K562 (cell line): ENCODE results near the gene CHRNA3. TPM values are rescaled to one million over a fixed set of nuclear protein-coding genes. Genes with fewer than 3 reads are reported as not detected.

Source experiments
- ATAC-seq: fragments of 200-7000 bp; cut with Tn5 transposase; 3 replicates; pipeline ENCODE4 v1.9.1; 2020; ENCODE audit warnings: moderate library complexity
- BruUV-seq: library from RNA; stranded (reverse); fragments of 400-500 nt; replicated peaks from 2 replicates; lab custom pipeline; 2021; lab: Mats Ljungman, UMichigan
- CTCF ChIA-PET: fragments of 300-600 bp; formaldehyde crosslinking; extraction: SDS; loops from one replicate; lab custom pipeline; 2021; ENCODE audit warnings: low intra/inter-chr PET ratio; lab: Yijun Ruan, JAX
- POLR2A ChIA-PET: fragments of 300-600, 350-650 bp; sonication (Branson Sonifier 250); formaldehyde crosslinking; extraction: SDS; loops from one replicate; lab custom pipeline; 2021; ENCODE audit warnings: antibody characterized with exemption, inconsistent platforms; lab: Yijun Ruan, JAX
- DNase-seq, 4 experiments: peaks; one replicate each; pipeline versions ENCODE4 v3.0.0 to v3.0.0-alpha.2; 2011 to 2018; ENCODE audit warnings: low spot score in 3 of 4, mixed read lengths in 3 of 4; ENCODE audit errors: extremely low read depth in 1 of 4
- FAIRE-seq: peaks from 2 replicates; lab custom pipeline; 2011; peaks lifted over from hg19 to GRCh38; lab: Jason Lieb, UNC
- H2AFZ ChIP-seq: 2 replicates; pipeline ENCODE4 v1.6.0; 2011; ENCODE audit warnings: low read depth, low read length, control low read depth, inconsistent platforms
- H3K27ac ChIP-seq: fragments of 200-600 bp; 3 replicates; pipeline ENCODE4 v1.8.0; 2011; ENCODE audit warnings: low read depth, mild to moderate bottlenecking, control low read depth, inconsistent platforms, low read length, moderate library complexity, mixed read lengths; ENCODE audit errors: extremely low read depth
- H3K27me3 ChIP-seq, 2 experiments: fragments of 300-600 bp in 1 of 2; 2 replicates in 1 of 2; 3 replicates in 1 of 2; pipeline versions ENCODE4 v1.6.0 to v1.8.0; 2011; ENCODE audit warnings: inconsistent platforms in 2 of 2, low read length in 2 of 2, mild to moderate bottlenecking in 1 of 2, mixed read lengths in 1 of 2, moderate library complexity in 1 of 2; ENCODE audit not compliant: control insufficient read depth in 2 of 2, insufficient read depth in 2 of 2
- H3K36me3 ChIP-seq: fragments of 300-600 bp; 3 replicates; pipeline ENCODE4 v1.8.0; 2011; ENCODE audit warnings: mild to moderate bottlenecking, low read length, inconsistent platforms; ENCODE audit not compliant: control insufficient read depth, insufficient read depth
- H3K4me1 ChIP-seq, 2 experiments: fragments of 200-600 bp in 1 of 2; replicated peaks in 1 of 2; 2 replicates in 1 of 2; 3 replicates in 1 of 2; pipeline versions ENCODE4 v1.5.1 to v1.8.0; 2011; ENCODE audit warnings: inconsistent platforms in 2 of 2, low read length in 2 of 2, mild to moderate bottlenecking in 1 of 2, mixed read lengths in 1 of 2, moderate library complexity in 1 of 2; ENCODE audit not compliant: control insufficient read depth in 2 of 2, insufficient read depth in 2 of 2
- H3K4me2 ChIP-seq: 2 replicates; pipeline ENCODE4 v1.6.1; 2011; ENCODE audit warnings: low read length, control low read depth, inconsistent platforms, mixed read lengths; ENCODE audit not compliant: insufficient read depth
- H3K4me3 ChIP-seq: fragments of 200-600 bp; sonication (generic), shearing (Covaris generic); 2 replicates; pipeline ENCODE4 v1.5.1; 2016; ENCODE audit warnings: control low read depth, inconsistent platforms
- H3K79me2 ChIP-seq: fragments of 200-600 bp; 3 replicates; pipeline ENCODE4 v1.8.0; 2011; ENCODE audit warnings: low read length, inconsistent platforms; ENCODE audit not compliant: control insufficient read depth, insufficient read depth
- H3K9ac ChIP-seq, 2 experiments: 2 replicates each; pipeline versions ENCODE4 v1.6.0 to v1.6.1; 2011; ENCODE audit warnings: low read depth in 2 of 2, low read length in 2 of 2, control low read depth in 1 of 2, inconsistent platforms in 1 of 2, mild to moderate bottlenecking in 1 of 2, mixed read lengths in 1 of 2; ENCODE audit not compliant: insufficient read depth in 1 of 2
- H3K9me1 ChIP-seq: one replicate; pipeline ENCODE4 v1.6.0; 2011; ENCODE audit warnings: inconsistent platforms, mild to moderate bottlenecking, low read length, moderate library complexity; ENCODE audit not compliant: control insufficient read depth, insufficient read depth
- H3K9me3 ChIP-seq: replicated peaks from 2 replicates; pipeline ENCODE4 v1.5.1; 2011; ENCODE audit warnings: low read depth, low read length, inconsistent platforms; ENCODE audit not compliant: control insufficient read depth, insufficient read depth
- H4K20me1 ChIP-seq: replicated peaks from 2 replicates; pipeline ENCODE4 v1.6.1; 2011; ENCODE audit warnings: low read length, inconsistent platforms, mixed read lengths; ENCODE audit not compliant: control insufficient read depth, insufficient read depth
- CREB1 ChIP-seq, 2 experiments: sonication (generic) in 1 of 2; formaldehyde crosslinking in 1 of 2; IDR thresholded peaks; 2 replicates each; pipeline versions ENCODE4 v1.6.1 to v1.8.0; 2012 to 2022; ENCODE audit warnings: inconsistent platforms in 1 of 2, mild to moderate bottlenecking in 1 of 2, missing genetic modification reagents in 1 of 2, moderate library complexity in 1 of 2
- E2F3 ChIP-seq: fragments of 250-450 bp; sonication (Bioruptor Pico); IDR thresholded peaks from 2 replicates; pipeline ENCODE4 v1.4.0; 2020; ENCODE audit warnings: mild to moderate bottlenecking
- ESRRB ChIP-seq: fragments of 250-450 bp; sonication (Bioruptor Pico); IDR thresholded peaks from 2 replicates; pipeline ENCODE4 v1.5.0; 2020; ENCODE audit warnings: mild to moderate bottlenecking, moderate library complexity, borderline replicate concordance
- ILF3 ChIP-seq: fragments of 450-650 bp; IDR thresholded peaks from 2 replicates; pipeline ENCODE4 v1.6.1; 2018; ENCODE audit warnings: antibody characterized with exemption, mild to moderate bottlenecking, moderate library complexity, borderline replicate concordance
- MEF2D ChIP-seq: conservative IDR thresholded peaks from 2 replicates; pipeline ENCODE4 v1.6.1; 2016; ENCODE audit warnings: low read depth, missing genetic modification characterization, missing compliant biosample characterization
- PHTF2 ChIP-seq: fragments of 250-450 bp; sonication (Bioruptor Pico); IDR thresholded peaks from 2 replicates; pipeline ENCODE4 v1.5.0; 2021; ENCODE audit warnings: mild to moderate bottlenecking
- ZNF197 ChIP-seq: fragments of 200-800 bp; sonication (Bioruptor generic); IDR thresholded peaks from 2 replicates; pipeline ENCODE4 v1.6.1; 2016; ENCODE audit warnings: low read depth, missing genetic modification characterization, missing compliant biosample characterization
- ZNF224 ChIP-seq: sonication (generic); formaldehyde crosslinking; IDR thresholded peaks from 2 replicates; pipeline ENCODE4 v1.8.0; 2022; ENCODE audit warnings: mild to moderate bottlenecking, missing genetic modification reagents
- ZNF77 ChIP-seq: fragments of 250-450 bp; sonication (Bioruptor Pico); IDR thresholded peaks from 2 replicates; pipeline ENCODE4 v1.5.0; 2020
- WGBS: fragments of 100-300 bp; shearing (Covaris generic); methylation state at CpG from one replicate; pipeline ENCODE4 v1.1.6; 2016; ENCODE audit warnings: low coverage, mixed read lengths; ENCODE audit not compliant: insufficient coverage; ENCODE audit errors: missing lambda C conversion rate; 5-methylcytosine and 5-hydroxymethylcytosine counted together
- in situ Hi-C: fragments of 300-500 bp; cut with MboI; formaldehyde crosslinking; loops from 4 replicates; pipeline ENCODE4 v1.15.0; 2018; ENCODE audit warnings: inconsistent platforms, mixed read lengths
- intact Hi-C: fragments of 100-400 bp; cut with micrococcal nuclease; formaldehyde crosslinking; loops from 2 replicates; pipeline ENCODE4 v1.14.2; 2022
- polyA plus RNA-seq, 8 experiments: library from polyadenylated mRNA; depleted of rRNA in 4 of 8; stranded (reverse) in 5 of 8; unstranded in 3 of 8; fragments of >200 nt; fragmentation: Nextera tagmentation in 2 of 8; fragmentation: Illumina TruSeq in 1 of 8; extraction: Ambion mirVana in 2 of 8; extraction: Trizol in 1 of 8; gene quantifications; 2 replicates each; pipeline versions ENCODE4 v1.2.1 to v1.2.3, GENCODE V29; 2011 to 2014; ENCODE audit warnings: inconsistent platforms in 1 of 8, missing spikeins in 1 of 8
- total RNA-seq, 7 experiments: library from RNA; depleted of rRNA in 6 of 7; stranded (reverse); fragments of >200 nt in 6 of 7; fragmentation: Illumina TruSeq in 2 of 7; extraction: Trizol in 2 of 7; gene quantifications; 2 replicates each; pipeline versions ENCODE4 v1.2.1 to v1.2.3, GENCODE V29; 2011 to 2021; ENCODE audit warnings: low replicate concordance in 1 of 7
- TF ChIP-seq, protein P1 (sequence below): IDR thresholded peaks from 2 replicates; pipeline ENCODE4 v1.6.1; 2016; ENCODE audit warnings: missing genetic modification characterization, missing compliant biosample characterization
- TF ChIP-seq, protein P2 (sequence below): fragments of 450-650 bp; IDR thresholded peaks from 2 replicates; pipeline ENCODE4 v1.6.1; 2014; ENCODE audit warnings: low read depth, mild to moderate bottlenecking, moderate library complexity, borderline replicate concordance
- TF ChIP-seq, protein P3 (sequence below): fragments of 450-650 bp; formaldehyde crosslinking; IDR thresholded peaks from 2 replicates; pipeline ENCODE4 v1.4.0; 2022; ENCODE audit warnings: missing genetic modification characterization
- TF ChIP-seq, protein P4 (sequence below): fragments of 250-450 bp; sonication (Bioruptor Pico); IDR thresholded peaks from 2 replicates; pipeline ENCODE4 v1.8.0; 2021; ENCODE audit warnings: moderate library complexity, mild to moderate bottlenecking, inconsistent platforms
- TF ChIP-seq, protein P5 (sequence below): sonication (generic); formaldehyde crosslinking; IDR thresholded peaks from 2 replicates; pipeline ENCODE4 v1.8.0; 2023; ENCODE audit warnings: mild to moderate bottlenecking, missing genetic modification reagents

CHRNA3 gene
- total and polyA plus RNA-seq, 9 of the 15 experiments (the other 6 are each of a cell fraction or from before 2014, with no cell fraction given) = 0.01 TPM; not detected in 8

DNA sequence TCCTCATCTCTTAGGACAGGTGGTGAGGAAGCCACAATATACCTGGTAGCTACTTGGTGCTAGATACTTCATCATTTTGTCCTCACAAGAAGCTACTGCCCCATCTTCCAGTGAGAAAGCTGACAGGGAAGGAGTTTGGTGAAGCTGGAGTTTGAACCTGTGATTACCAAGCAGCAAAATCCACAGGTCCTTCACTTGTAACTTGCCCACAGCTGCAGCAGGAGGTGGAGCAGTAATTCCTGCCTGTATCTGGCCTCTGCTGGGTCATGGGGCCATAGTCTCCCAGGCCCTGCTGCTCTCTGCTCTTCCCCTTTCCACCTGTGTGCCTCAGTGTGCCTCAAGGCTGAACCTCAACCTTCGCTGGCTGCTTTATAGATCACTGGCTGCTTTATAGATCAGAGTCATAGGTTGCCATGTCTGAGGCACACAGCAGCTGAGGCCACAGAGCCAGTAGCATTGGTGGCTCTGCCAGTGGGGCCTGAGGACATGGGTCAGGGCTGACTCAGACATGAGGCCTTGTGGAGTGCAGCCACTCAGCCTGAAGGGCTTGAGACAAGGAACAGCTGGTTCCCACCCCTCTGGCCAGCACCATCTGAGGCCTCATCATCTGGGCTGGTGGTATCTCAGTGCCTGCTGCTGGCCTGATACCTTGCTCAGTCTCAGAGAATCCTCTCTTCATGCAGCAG, 31.3 kb upstream of the CHRNA3 start:
- no peak for DNase-seq
- Histone ChIP-seq H3K9ac (no peak overlapping the region), H3K9me1 (no peaks in the 10 kb centered on the region), H3K27ac (no peak overlapping the region), H3K4me3 (no peak overlapping the region), H3K27me3 (peaks cover 22 to 46% of the 10 kb centered on the region in 2 experiments; a peak in 4 of 5 replicates), H3K4me2 (no peak overlapping the region), H2AFZ (no peak overlapping the region), H4K20me1 (no peaks in the 10 kb centered on the region), H3K36me3 (no peaks in the 10 kb centered on the region), H3K79me2 (no peaks in the 10 kb centered on the region), H3K9me3 (no peaks in the 10 kb centered on the region), H3K4me1 (no peaks in the 10 kb centered on the region)
- FAIRE-seq = no peak
- no peak for ATAC-seq
- 0% methylated on average over 1 of the region's 1 CpG for WGBS
- intact Hi-C loops (no loop called here), in situ Hi-C loops (no loop called here)
- CTCF ChIA-PET = no interaction called here
- POLR2A ChIA-PET = interaction anchor here (1.0 to 1.4 kb wide), 2 partner anchors 9 to 12 kb away, joined by 4 to 8 read pairs; no protein-coding TSS in a partner anchor
- BruUV-seq = no TSS peak
- TF ChIP-seq, protein P1, sequence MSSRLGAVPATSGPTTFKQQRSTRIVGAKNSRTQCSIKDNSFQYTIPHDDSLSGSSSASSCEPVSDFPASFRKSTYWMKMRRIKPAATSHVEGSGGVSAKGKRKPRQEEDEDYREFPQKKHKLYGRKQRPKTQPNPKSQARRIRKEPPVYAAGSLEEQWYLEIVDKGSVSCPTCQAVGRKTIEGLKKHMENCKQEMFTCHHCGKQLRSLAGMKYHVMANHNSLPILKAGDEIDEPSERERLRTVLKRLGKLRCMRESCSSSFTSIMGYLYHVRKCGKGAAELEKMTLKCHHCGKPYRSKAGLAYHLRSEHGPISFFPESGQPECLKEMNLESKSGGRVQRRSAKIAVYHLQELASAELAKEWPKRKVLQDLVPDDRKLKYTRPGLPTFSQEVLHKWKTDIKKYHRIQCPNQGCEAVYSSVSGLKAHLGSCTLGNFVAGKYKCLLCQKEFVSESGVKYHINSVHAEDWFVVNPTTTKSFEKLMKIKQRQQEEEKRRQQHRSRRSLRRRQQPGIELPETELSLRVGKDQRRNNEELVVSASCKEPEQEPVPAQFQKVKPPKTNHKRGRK (tag) = no peak
- TF ChIP-seq, protein P2, sequence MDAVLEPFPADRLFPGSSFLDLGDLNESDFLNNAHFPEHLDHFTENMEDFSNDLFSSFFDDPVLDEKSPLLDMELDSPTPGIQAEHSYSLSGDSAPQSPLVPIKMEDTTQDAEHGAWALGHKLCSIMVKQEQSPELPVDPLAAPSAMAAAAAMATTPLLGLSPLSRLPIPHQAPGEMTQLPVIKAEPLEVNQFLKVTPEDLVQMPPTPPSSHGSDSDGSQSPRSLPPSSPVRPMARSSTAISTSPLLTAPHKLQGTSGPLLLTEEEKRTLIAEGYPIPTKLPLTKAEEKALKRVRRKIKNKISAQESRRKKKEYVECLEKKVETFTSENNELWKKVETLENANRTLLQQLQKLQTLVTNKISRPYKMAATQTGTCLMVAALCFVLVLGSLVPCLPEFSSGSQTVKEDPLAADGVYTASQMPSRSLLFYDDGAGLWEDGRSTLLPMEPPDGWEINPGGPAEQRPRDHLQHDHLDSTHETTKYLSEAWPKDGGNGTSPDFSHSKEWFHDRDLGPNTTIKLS = no peak
- no peak for TF ChIP-seq MEF2D (tag)
- TF ChIP-seq, protein P3, sequence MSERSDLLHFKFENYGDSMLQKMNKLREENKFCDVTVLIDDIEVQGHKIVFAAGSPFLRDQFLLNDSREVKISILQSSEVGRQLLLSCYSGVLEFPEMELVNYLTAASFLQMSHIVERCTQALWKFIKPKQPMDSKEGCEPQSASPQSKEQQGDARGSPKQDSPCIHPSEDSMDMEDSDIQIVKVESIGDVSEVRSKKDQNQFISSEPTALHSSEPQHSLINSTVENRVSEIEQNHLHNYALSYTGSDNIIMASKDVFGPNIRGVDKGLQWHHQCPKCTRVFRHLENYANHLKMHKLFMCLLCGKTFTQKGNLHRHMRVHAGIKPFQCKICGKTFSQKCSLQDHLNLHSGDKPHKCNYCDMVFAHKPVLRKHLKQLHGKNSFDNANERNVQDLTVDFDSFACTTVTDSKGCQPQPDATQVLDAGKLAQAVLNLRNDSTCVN (CRISPR knock-in tag) = no peak
- TF ChIP-seq, protein P4, sequence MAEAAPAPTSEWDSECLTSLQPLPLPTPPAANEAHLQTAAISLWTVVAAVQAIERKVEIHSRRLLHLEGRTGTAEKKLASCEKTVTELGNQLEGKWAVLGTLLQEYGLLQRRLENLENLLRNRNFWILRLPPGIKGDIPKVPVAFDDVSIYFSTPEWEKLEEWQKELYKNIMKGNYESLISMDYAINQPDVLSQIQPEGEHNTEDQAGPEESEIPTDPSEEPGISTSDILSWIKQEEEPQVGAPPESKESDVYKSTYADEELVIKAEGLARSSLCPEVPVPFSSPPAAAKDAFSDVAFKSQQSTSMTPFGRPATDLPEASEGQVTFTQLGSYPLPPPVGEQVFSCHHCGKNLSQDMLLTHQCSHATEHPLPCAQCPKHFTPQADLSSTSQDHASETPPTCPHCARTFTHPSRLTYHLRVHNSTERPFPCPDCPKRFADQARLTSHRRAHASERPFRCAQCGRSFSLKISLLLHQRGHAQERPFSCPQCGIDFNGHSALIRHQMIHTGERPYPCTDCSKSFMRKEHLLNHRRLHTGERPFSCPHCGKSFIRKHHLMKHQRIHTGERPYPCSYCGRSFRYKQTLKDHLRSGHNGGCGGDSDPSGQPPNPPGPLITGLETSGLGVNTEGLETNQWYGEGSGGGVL (CRISPR knock-in tag) = no peak
- no peak for TF ChIP-seq CREB1 (IDR thresholded peaks at IDR 0.05)
- no peak for TF ChIP-seq CREB1 (CRISPR knock-in tag; IDR thresholded peaks at IDR 0.05)
- no peak for TF ChIP-seq ZNF197
- TF ChIP-seq ESRRB (CRISPR knock-in tag) = no peak
- no peak for TF ChIP-seq ZNF77 (CRISPR knock-in tag)
- no peak for TF ChIP-seq ZNF224 (CRISPR knock-in tag)
- no peak for TF ChIP-seq ILF3
- TF ChIP-seq, protein P5, sequence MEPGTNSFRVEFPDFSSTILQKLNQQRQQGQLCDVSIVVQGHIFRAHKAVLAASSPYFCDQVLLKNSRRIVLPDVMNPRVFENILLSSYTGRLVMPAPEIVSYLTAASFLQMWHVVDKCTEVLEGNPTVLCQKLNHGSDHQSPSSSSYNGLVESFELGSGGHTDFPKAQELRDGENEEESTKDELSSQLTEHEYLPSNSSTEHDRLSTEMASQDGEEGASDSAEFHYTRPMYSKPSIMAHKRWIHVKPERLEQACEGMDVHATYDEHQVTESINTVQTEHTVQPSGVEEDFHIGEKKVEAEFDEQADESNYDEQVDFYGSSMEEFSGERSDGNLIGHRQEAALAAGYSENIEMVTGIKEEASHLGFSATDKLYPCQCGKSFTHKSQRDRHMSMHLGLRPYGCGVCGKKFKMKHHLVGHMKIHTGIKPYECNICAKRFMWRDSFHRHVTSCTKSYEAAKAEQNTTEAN (CRISPR knock-in tag) = no peak
- TF ChIP-seq PHTF2 = no peak
- TF ChIP-seq E2F3 = no peak
